Activated gamma-delta T cell treated with Interleukin-2 at 50 U/mL for 16 hours (primary cell): ENCODE data around the gene ACTL8.

Experiments
- DNase-seq: peaks from one replicate; pipeline ENCODE4 v3.0.0-alpha.2; 2020

The ACTL8 gene

GRCh38 chr1:17773591-17774326 lies 18.6 kb downstream of the ACTL8 start:
- no peak for DNase-seq

- no peak for DNase-seq
These were observed 19.3 kb downstream of the ACTL8 start for GRCh38 chr1:17774452-17774851.

GRCh38 chr1:17775796-17776195 lies 20.7 kb downstream of the ACTL8 start:
- DNase-seq, result no peak

- DNase-seq, result no peak
These were observed 21.3 kb downstream of the ACTL8 start for GRCh38 chr1:17776426-17776825.

- DNase-seq, result no peak
These were observed 22.2 kb downstream of the ACTL8 start for GRCh38 chr1:17777330-17777729.

- DNase-seq, result no peak
These were observed 22.7 kb downstream of the ACTL8 start for GRCh38 chr1:17777818-17778217.

GRCh38 chr1:17780916-17781315 lies 25.8 kb downstream of the ACTL8 start:
- no peak for DNase-seq

- no peak for DNase-seq
These were observed 34.8 kb downstream of the ACTL8 start for GRCh38 chr1:17789926-17790325.

- no peak for DNase-seq
These were observed 35.4 kb downstream of the ACTL8 start for GRCh38 chr1:17790383-17791054.

GRCh38 chr1:17791055-17791390 lies 35.9 kb downstream of the ACTL8 start:
- DNase-seq, result no peak

- no peak for DNase-seq
These were observed 36.3 kb downstream of the ACTL8 start for GRCh38 chr1:17791480-17791879.

- DNase-seq, result no peak
These were observed 37.3 kb downstream of the ACTL8 start for GRCh38 chr1:17792421-17792820.

- DNase-seq, result no peak
These were observed 40.1 kb downstream of the ACTL8 start for GRCh38 chr1:17795081-17795809.

GRCh38 chr1:17795836-17796645 lies 40.9 kb downstream of the ACTL8 start:
- no peak for DNase-seq

- DNase-seq, result no peak
These were observed 42.3 kb downstream of the ACTL8 start for GRCh38 chr1:17797478-17797877.

GRCh38 chr1:17798011-17798410 lies 42.9 kb downstream of the ACTL8 start:
- DNase-seq, result no peak

GRCh38 chr1:17798799-17799382 lies 43.8 kb downstream of the ACTL8 start:
- no peak for DNase-seq

GRCh38 chr1:17799642-17800041 lies 44.5 kb downstream of the ACTL8 start:
- no peak for DNase-seq

GRCh38 chr1:17802164-17802563 lies 47.0 kb downstream of the ACTL8 start:
- no peak for DNase-seq

- DNase-seq, result no peak
These were observed 47.8 kb downstream of the ACTL8 start for GRCh38 chr1:17802945-17803344.

GRCh38 chr1:17805869-17806684 lies 50.9 kb downstream of the ACTL8 start:
- DNase-seq, result no peak

- DNase-seq, result no peak
These were observed 53.7 kb downstream of the ACTL8 start for GRCh38 chr1:17808816-17809215.
